GM21723 (cell line): Measurements from ENCODE around the gene DLG2.
"Not testable (repeated sequence)": the region's sequence is repeated elsewhere in the genome, so short reads cannot be mapped to it uniquely, and the experiment has no call there.

Experiments used
- ATAC-seq: cut with Tn5 transposase; IDR thresholded peaks from one replicate; pipeline ENCODE4 v1.9.1; 2021; ENCODE audit warnings: mild to moderate bottlenecking, moderate library complexity; ENCODE audit not compliant: unreplicated experiment

DLG2 gene

GRCh38 chr11:85048801-85049200 lies 578.3 kb downstream of the DLG2 start:
- no peak for ATAC-seq

- ATAC-seq: no peak
Measured at GRCh38 chr11:85045716-85046115, 581.4 kb downstream of the DLG2 start.

- ATAC-seq: no peak
Measured at GRCh38 chr11:85044911-85045310, 582.2 kb downstream of the DLG2 start.

- ATAC-seq: no peak
Measured at GRCh38 chr11:85042361-85042760, 584.8 kb downstream of the DLG2 start.

- ATAC-seq: no peak
Measured at GRCh38 chr11:85040166-85040565, 587.0 kb downstream of the DLG2 start.

GRCh38 chr11:85029964-85030363 lies 597.2 kb downstream of the DLG2 start:
- no peak for ATAC-seq

- no peak for ATAC-seq
Measured at GRCh38 chr11:85028329-85029101, 598.6 kb downstream of the DLG2 start.

GRCh38 chr11:85027346-85027745 lies 599.8 kb downstream of the DLG2 start:
- no peak for ATAC-seq

- ATAC-seq: no peak
Measured at GRCh38 chr11:85021058-85021457, 606.1 kb downstream of the DLG2 start.

GRCh38 chr11:84993386-84993785 lies 633.8 kb downstream of the DLG2 start:
- no peak for ATAC-seq

GRCh38 chr11:84990141-84990540 lies 637.0 kb downstream of the DLG2 start:
- no peak for ATAC-seq

- ATAC-seq: not testable (repeated sequence)
Measured at GRCh38 chr11:84987686-84988187, 639.4 kb downstream of the DLG2 start.

GRCh38 chr11:84981301-84981700 lies 645.8 kb downstream of the DLG2 start:
- no peak for ATAC-seq

GRCh38 chr11:84969103-84969502 lies 658.0 kb downstream of the DLG2 start:
- no peak for ATAC-seq

GRCh38 chr11:84965484-84965883 lies 661.7 kb downstream of the DLG2 start:
- ATAC-seq: no peak

GRCh38 chr11:84963240-84963639 lies 663.9 kb downstream of the DLG2 start:
- no peak for ATAC-seq

- no peak for ATAC-seq
Measured at GRCh38 chr11:84962018-84962417, 665.1 kb downstream of the DLG2 start.

GRCh38 chr11:84958295-84958694 lies 668.8 kb downstream of the DLG2 start:
- no peak for ATAC-seq

GRCh38 chr11:84950569-84951270 lies 676.4 kb downstream of the DLG2 start:
- ATAC-seq: no peak

- ATAC-seq: no peak
Measured at GRCh38 chr11:84947970-84948580, 679.1 kb downstream of the DLG2 start.

- ATAC-seq: no peak
Measured at GRCh38 chr11:84947070-84947469, 680.1 kb downstream of the DLG2 start.

- no peak for ATAC-seq
Measured at GRCh38 chr11:84930863-84931262, 696.3 kb downstream of the DLG2 start.
